Ascending aorta (tissue), 2 donors: ENCODE measurements around the gene UBTFL1. TPM values are rescaled to one million over a fixed set of nuclear protein-coding genes. Genes with fewer than 3 reads are reported as not detected.
"Not testable (repeated sequence)": the region's sequence is repeated elsewhere in the genome, so short reads cannot be mapped to it uniquely, and the experiment has no call there.

Experiments
- DNase-seq, 2 donors: peaks; one replicate each; pipeline ENCODE4 v3.0.0-alpha.2; 2019; ENCODE audit warnings: low spot score in 2 of 2
- H3K27ac ChIP-seq, 2 donors: fragments of 200-600 bp; sonication (generic); one replicate each; pipeline ENCODE4 v1.5.1; 2016 to 2017; ENCODE audit warnings: mild to moderate bottlenecking in 1 of 2
- H3K27me3 ChIP-seq: fragments of 200-600 bp; sonication (generic); one replicate; pipeline ENCODE4 v1.5.1; 2017
- H3K36me3 ChIP-seq, 2 donors: fragments of 200-600 bp; sonication (generic); one replicate each; pipeline ENCODE4 v1.5.1; 2016
- H3K4me1 ChIP-seq, 2 donors: fragments of 200-600 bp; sonication (generic); one replicate each; pipeline ENCODE4 v1.5.1; 2016 to 2017; ENCODE audit warnings: mild to moderate bottlenecking in 1 of 2
- H3K4me3 ChIP-seq, 2 donors: fragments of 200-600 bp; sonication (generic); one replicate each; pipeline ENCODE4 v1.5.1; 2016 to 2017; ENCODE audit warnings: mild to moderate bottlenecking in 1 of 2
- H3K9me3 ChIP-seq, 2 donors: fragments of 200-600 bp; sonication (generic); one replicate each; pipeline ENCODE4 v1.5.1; 2016
- intact Hi-C: fragments of 100-400 bp; cut with DNase I; formaldehyde crosslinking; loops from one replicate; pipeline ENCODE4 v1.15.1; 2023
- total RNA-seq: library from RNA; depleted of rRNA; stranded (reverse); fragments of >200 nt; gene quantifications from one replicate; pipeline ENCODE4 v1.1.0, GENCODE V29; 2016
- TF ChIP-seq, protein P1 (sequence below), 3 experiments: fragments of 200-600 bp in 2 of 3; fragments of 450-650 bp in 1 of 3; sonication (generic) in 2 of 3; IDR thresholded peaks; one replicate each; pipeline ENCODE4 v1.5.1; 2016 to 2019; ENCODE audit warnings: antibody characterized with exemption in 3 of 3, mild to moderate bottlenecking in 1 of 3, moderate library complexity in 1 of 3

Gene UBTFL1, protein sequence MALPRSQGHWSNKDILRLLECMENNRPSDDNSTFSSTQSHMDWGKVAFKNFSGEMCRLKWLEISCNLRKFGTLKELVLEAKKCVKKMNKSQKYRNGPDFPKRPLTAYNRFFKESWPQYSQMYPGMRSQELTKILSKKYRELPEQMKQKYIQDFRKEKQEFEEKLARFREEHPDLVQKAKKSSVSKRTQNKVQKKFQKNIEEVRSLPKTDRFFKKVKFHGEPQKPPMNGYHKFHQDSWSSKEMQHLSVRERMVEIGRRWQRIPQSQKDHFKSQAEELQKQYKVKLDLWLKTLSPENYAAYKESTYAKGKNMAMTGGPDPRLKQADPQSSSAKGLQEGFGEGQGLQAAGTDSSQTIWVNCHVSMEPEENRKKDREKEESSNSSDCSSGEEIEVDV
- total RNA-seq, result not detected

DNA sequence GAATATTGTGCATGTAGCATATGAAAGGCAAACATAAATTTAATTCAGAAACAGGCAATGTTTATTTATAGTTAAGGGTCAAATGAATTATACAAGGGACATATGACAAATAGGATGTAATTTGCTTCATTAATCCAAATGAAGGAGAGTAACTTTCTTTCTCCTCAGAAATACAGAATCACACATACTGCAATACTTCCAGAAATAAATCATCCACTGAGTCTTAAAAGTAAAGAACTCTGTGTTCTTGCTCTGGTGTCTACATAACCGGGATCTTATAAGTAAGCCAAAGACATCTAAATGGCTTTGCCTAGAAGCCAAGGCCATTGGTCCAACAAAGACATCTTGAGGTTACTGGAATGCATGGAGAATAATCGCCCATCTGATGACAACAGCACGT, at the start of gene UBTFL1:
UBTFL1 (plus strand) TSS at position 301 of the 400 bp plus-strand sequence; CDS start at position 301, 0 bp downstream.
- H3K4me3 ChIP-seq, DNase-seq, H3K4me1 ChIP-seq, H3K27ac ChIP-seq, H3K36me3 ChIP-seq, H3K9me3 ChIP-seq, H3K27me3 ChIP-seq, intact Hi-C loops: not testable (repeated sequence)

DNA sequence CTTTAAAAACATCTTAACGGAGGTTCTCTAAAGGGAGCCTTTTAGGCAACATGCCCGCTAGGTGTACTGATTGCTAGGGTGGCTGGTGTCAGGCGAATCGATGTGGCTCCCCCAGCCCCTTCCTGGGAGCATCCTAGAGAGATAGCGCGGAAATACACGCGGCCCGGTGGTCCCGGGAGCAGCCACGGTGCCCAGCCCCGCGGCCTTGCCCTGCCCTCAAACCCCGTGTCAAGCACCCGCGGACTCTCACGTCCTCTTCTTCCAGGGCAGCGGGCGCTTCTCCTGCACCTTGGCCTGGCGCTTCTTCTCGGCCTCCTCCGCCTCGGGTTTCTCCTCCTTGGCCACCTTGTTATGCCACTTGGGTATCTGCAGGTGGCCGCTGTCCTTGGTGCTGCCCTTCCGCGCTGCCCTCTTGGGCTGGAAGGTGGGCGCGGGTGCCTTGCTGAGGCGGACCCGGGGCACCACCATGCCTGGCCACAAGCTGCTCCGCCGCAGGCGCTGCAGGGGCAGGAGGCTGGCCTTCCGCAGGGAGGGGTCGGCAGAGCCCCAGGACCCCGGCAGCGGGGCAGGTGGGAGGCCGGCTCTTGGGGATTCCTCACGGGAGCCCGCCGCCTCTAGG, 34.0 kb upstream of the UBTFL1 start:
- H3K4me1 ChIP-seq, DNase-seq, H3K36me3 ChIP-seq, H3K9me3 ChIP-seq, H3K4me3 ChIP-seq, H3K27me3 ChIP-seq, H3K27ac ChIP-seq, intact Hi-C loops: not testable (repeated sequence)

DNA sequence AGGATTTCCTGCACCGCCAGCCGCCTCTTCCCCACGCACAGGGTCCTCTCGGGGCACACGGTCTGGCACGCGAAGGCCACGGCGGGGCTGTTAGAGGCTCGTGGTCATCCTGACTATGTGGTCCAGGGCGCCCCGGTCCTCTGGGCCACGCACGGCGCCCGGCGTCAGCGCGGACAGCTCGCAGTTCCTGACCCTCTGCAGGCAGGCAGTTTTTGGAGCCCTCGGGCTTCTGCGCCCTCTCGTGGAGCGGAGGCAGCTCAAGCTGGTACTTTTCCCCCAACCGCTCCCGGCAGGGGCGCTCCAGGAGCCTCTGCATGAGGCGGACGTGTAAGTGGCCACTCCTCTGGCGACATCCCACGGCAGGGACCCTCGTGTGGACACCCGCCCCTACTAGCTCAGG, 33.4 kb upstream of the UBTFL1 start:
- DNase-seq, H3K27ac ChIP-seq, intact Hi-C loops, H3K9me3 ChIP-seq, H3K36me3 ChIP-seq, H3K4me1 ChIP-seq, H3K27me3 ChIP-seq, H3K4me3 ChIP-seq: not testable (repeated sequence)

DNA sequence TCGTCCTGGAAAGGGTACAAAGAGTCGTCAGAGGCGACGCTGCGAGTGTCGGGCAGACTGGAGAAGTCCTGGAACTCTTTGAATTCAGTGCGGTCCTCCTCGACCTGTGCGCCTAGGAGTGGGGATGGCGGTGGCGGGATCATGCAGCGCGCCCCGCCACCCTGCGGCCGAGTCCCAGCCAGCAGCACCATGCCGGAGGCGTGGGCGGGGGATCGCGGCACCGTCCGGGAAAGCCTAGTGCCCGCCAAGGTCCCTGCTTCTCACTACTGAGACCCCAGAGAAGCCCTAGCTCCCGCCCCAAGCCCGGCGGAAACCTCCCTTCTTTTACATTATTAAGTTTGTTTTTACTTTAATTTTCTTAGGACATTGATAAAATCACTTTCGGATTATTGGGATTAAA, 32.2 kb upstream of the UBTFL1 start:
- H3K9me3 ChIP-seq, H3K4me1 ChIP-seq, H3K4me3 ChIP-seq, H3K36me3 ChIP-seq, H3K27ac ChIP-seq, DNase-seq, H3K27me3 ChIP-seq, intact Hi-C loops: not testable (repeated sequence)

DNA sequence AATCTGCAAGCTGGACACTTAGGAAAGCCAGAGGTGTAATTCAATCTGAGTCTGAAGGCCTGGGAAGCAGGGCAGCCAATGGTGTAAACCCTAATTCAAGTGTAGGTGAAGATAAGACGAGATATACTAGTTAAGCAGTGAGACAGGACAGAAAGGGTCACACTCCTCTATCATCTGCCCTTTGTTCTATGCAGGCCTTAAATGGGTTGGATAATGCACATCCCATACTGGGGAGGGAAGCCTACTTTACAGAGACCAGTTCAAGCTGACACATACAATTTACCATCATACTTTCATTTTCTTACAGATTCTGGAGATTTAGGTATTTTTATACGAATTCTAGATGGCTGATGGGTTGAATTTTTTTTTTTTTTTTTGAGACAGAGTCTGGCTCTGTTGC, 3.0 kb downstream of the UBTFL1 start:
- H3K4me1 ChIP-seq, H3K27ac ChIP-seq, H3K27me3 ChIP-seq, intact Hi-C loops, H3K4me3 ChIP-seq, H3K36me3 ChIP-seq, DNase-seq, H3K9me3 ChIP-seq: not testable (repeated sequence)

DNA sequence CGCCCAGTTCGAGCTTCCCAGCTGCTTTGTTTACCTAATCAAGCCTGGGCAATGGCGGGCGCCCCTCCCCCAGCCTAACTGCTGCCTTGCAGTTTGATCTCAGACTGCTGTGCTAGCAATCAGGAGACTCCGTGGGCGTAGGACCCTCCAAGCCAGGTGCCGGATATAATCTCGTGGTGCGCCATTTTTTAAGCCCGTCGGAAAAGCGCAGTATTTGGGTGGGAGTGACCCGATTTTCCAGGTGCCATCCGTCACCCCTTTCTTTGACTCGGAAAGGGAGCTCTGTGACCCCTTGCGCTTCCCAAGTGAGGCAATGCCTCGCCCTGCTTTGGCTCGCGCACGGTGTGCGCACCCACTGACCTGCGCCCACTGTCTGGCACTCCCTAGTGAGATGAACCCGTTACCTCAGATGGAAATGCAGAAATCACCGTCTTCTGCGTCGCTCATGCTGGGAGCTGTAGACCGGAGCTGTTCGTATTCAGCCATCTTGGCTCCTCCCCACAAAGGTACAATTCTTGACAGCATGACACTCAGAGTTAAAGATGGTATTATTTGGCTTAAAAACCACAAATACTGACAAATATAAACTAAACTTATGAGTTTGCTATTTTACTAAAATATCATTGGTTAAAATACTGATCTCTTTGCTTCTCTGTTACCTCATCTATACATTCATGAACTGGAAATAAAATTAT, 9.6 kb downstream of the UBTFL1 start:
- intact Hi-C loops, H3K27ac ChIP-seq, H3K36me3 ChIP-seq, H3K27me3 ChIP-seq, H3K4me1 ChIP-seq, H3K4me3 ChIP-seq, DNase-seq, H3K9me3 ChIP-seq: not testable (repeated sequence)

DNA sequence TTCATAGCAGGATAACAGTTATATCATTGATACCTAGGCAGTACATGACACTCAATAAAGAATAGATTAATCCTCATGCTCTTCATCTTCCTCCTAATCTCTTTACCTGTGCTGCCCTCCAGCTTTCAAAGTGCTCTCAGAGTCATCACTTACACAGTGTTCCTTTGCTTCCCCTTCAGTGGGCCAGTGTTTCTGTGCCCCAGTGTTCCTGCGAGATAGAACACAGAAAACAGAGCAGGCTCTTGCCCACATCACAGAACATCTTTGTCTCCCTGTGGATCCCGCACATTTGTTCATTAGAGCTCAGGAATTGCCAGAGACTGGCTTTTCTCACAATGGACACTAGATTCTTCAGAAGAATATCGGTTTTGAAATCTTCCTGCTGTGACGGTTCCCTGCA, 12.5 kb downstream of the UBTFL1 start:
- H3K4me3 ChIP-seq, H3K27me3 ChIP-seq, H3K4me1 ChIP-seq, H3K36me3 ChIP-seq, intact Hi-C loops, DNase-seq, H3K9me3 ChIP-seq, H3K27ac ChIP-seq: not testable (repeated sequence)

DNA sequence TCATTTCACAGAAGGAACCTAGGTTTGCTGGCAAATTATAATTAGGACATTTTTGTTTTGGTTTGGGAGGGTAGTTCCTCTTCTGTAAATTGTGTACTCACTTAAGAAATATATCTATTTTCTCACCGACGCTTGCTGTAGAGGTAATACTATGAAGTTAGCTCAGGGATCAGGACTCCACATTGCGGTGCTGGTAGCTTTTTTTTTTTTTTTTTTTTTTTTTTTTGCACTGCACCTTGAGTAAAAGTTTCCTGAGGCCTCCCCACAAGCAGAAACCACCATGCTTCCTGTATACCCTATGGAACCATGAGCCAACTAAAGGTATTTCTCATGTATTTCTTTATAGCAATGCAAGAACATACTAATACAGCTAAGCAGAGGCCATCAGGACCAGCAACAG, 14.7 kb downstream of the UBTFL1 start:
- no peaks in the 10 kb centered on the region for H3K36me3 ChIP-seq
- H3K4me1 ChIP-seq, result no peaks in the 10 kb centered on the region
- TF ChIP-seq, protein P1, sequence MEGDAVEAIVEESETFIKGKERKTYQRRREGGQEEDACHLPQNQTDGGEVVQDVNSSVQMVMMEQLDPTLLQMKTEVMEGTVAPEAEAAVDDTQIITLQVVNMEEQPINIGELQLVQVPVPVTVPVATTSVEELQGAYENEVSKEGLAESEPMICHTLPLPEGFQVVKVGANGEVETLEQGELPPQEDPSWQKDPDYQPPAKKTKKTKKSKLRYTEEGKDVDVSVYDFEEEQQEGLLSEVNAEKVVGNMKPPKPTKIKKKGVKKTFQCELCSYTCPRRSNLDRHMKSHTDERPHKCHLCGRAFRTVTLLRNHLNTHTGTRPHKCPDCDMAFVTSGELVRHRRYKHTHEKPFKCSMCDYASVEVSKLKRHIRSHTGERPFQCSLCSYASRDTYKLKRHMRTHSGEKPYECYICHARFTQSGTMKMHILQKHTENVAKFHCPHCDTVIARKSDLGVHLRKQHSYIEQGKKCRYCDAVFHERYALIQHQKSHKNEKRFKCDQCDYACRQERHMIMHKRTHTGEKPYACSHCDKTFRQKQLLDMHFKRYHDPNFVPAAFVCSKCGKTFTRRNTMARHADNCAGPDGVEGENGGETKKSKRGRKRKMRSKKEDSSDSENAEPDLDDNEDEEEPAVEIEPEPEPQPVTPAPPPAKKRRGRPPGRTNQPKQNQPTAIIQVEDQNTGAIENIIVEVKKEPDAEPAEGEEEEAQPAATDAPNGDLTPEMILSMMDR (IDR thresholded peaks at IDR 0.05), result no peak
- no peak overlapping the region for H3K4me3 ChIP-seq
- intact Hi-C loops, result no loop called here
- DNase-seq, result no peak
- no peaks in the 10 kb centered on the region for H3K27me3 ChIP-seq
- H3K27ac ChIP-seq, result no peak overlapping the region
- H3K9me3 ChIP-seq, result no peaks in the 10 kb centered on the region

DNA sequence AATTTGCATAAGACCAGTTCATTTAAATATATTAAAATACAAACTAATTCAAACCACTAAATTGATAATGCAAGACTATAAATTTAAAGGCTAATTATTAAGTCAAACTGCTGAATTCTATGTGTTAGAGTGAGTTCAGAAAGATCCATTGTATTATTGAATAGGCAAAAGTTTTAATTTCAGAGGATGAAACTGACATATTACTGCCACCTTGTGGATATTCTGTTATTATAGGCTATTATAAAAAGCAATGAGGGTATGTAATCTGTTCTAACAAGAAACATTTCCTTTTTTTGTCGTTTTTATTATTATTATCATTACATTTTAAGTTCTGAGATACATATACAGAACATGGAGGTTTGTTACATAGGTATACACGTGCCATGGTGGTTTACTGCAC, 27.8 kb downstream of the UBTFL1 start:
- H3K9me3 ChIP-seq, result no peaks in the 10 kb centered on the region
- H3K27me3 ChIP-seq, result no peaks in the 10 kb centered on the region
- TF ChIP-seq, protein P1 (IDR thresholded peaks at IDR 0.05), result no peak
- intact Hi-C loops, result no loop called here
- H3K4me1 ChIP-seq, result no peaks in the 10 kb centered on the region
- no peak overlapping the region for H3K27ac ChIP-seq
- no peaks in the 10 kb centered on the region for H3K36me3 ChIP-seq
- no peak for DNase-seq
- H3K4me3 ChIP-seq, result no peak overlapping the region
